Heart right ventricle (tissue), 16 donors: ENCODE data around the gene ASB2. TPM values are rescaled to one million over a fixed set of nuclear protein-coding genes. Genes with fewer than 3 reads are reported as not detected.
A peak's percentile ranks its signal among the peaks of the same experiment; 100 is the strongest.

ENCODE experiments used
- ATAC-seq, 8 donors: fragments of 200-7000 bp; cut with Tn5 transposase; one replicate each; pipeline ENCODE4 v1.9.1; 2020; ENCODE audit warnings: mild to moderate bottlenecking in 8 of 8, moderate library complexity in 8 of 8, moderate number of reproducible peaks in 1 of 8
- DNase-seq, 2 donors: peaks; one replicate each; pipeline ENCODE4 v3.0.0-alpha.2; 2020
- H3K27ac ChIP-seq, 10 donors: fragments of 200-600 bp; sonication (generic) in 2 of 10; one replicate each; pipeline versions ENCODE4 v1.5.0 to v1.8.0; 2020 to 2022; ENCODE audit warnings: mild to moderate bottlenecking in 3 of 10
- H3K27me3 ChIP-seq, 7 donors: fragments of 200-600 bp; one replicate each; pipeline ENCODE4 v1.8.0; 2021 to 2022; ENCODE audit warnings: mild to moderate bottlenecking in 2 of 7
- H3K36me3 ChIP-seq, 9 donors: fragments of 200-600 bp; sonication (generic) in 1 of 9; one replicate each; pipeline versions ENCODE4 v1.5.0 to v1.8.0; 2020 to 2022; ENCODE audit warnings: mild to moderate bottlenecking in 2 of 9
- H3K4me1 ChIP-seq, 9 donors: fragments of 200-600 bp; sonication (generic) in 1 of 9; one replicate each; pipeline versions ENCODE4 v1.5.0 to v1.8.0; 2020 to 2022; ENCODE audit warnings: mild to moderate bottlenecking in 4 of 9
- H3K4me3 ChIP-seq, 10 donors: fragments of 200-600 bp; sonication (generic) in 2 of 10; one replicate each; pipeline versions ENCODE4 v1.5.0 to v1.8.0; 2020 to 2022; ENCODE audit warnings: mild to moderate bottlenecking in 7 of 10, moderate library complexity in 2 of 10
- H3K9me3 ChIP-seq, 11 donors: fragments of 200-600 bp in 10 of 11; sonication (generic) in 2 of 11; one replicate each; pipeline versions ENCODE4 v1.5.0 to v1.8.0; 2013 to 2022; ENCODE audit warnings: mild to moderate bottlenecking in 2 of 11, control low read depth in 1 of 11, moderate library complexity in 1 of 11
- WGBS, 2 donors: extraction: QIAGEN DNeasy Blood & Tissue Kit; methylation state at CpG; one replicate each; pipeline ENCODE4 v1.1.7; 2013; ENCODE audit warnings: inconsistent platforms in 1 of 2; 5-methylcytosine and 5-hydroxymethylcytosine counted together
- intact Hi-C, 10 donors: fragments of 100-400 bp; cut with DNase I; formaldehyde crosslinking; loops; one replicate each; pipeline versions ENCODE4 v1.11.1 to v1.14.2; 2022
- polyA plus RNA-seq, 2 donors: library from polyadenylated mRNA; stranded (reverse); fragments of 200-250 nt; gene quantifications; one replicate each; pipeline ENCODE4 v1.2.3, GENCODE V29; 2013
- total RNA-seq, 10 donors: library from RNA; stranded (reverse); fragmentation: NEBNext Ultra II Directional in 3 of 10; extraction: Animal tissue kit (Norgen Biotek cat#: 25700) in 3 of 10; gene quantifications; one replicate each; pipeline versions ENCODE4 v1.2.1 to v1.2.4, GENCODE V29; 2021 to 2023
- TF ChIP-seq, protein P1 (sequence below), 9 donors: fragments of 200-600 bp; sonication (generic) in 2 of 9; IDR thresholded peaks; one replicate each; pipeline versions ENCODE4 v1.5.0 to v1.8.0; 2021 to 2022; ENCODE audit warnings: antibody characterized with exemption in 9 of 9, mild to moderate bottlenecking in 5 of 9, moderate library complexity in 1 of 9
- donor health status: Arrhythmogenic right ventricular cardiomyopathy.
- donor health status: ischemic (EF 13 %, LVEDD 7.1; RV severe dilation, severe dysfunction).
- donor health status: healthy with polysubstance abuse.
- donor health status: DM: no; HTN: yes; CAD: no.
- donor health status: DM: no; HTN: no; CAD: no.
- donor health status: ischemic (EF 25% LVEDD 6.9; RV normal size, moderate dysfunction).
- donor health status: ischemic (EF 25% LVEDD 5.7; RV mildly dilated, moderate dysfunction).
- donor health status: healthy.
- donor health status: DM: yes; HTN: yes; CAD: no.
- donor health status: Ischemic cardiomyopathy.
- donor health status: ischemic (EF 35%, LVEDD 5.7; RV mildly dilated, moderate dysfunction).
- donor health status: nonischemic (EF 11% LVEDD 7.7; RV severe dilation, severe dysfunction).
- donor health status: DM: yes; HTN: yes; CAD: no.
- donor health status: PGD.
- donor health status: ischemic (EF 29% LVEDD 5.4; RV normal size, mild dysfunction).
- donor health status: nonischemic (EF 23%, LVEDD 6.1; RV moderate dilation, normal function).

ASB2 gene
- total and polyA plus RNA-seq, 12 donors, result 19.6 to 374 (median 168) TPM

DNA sequence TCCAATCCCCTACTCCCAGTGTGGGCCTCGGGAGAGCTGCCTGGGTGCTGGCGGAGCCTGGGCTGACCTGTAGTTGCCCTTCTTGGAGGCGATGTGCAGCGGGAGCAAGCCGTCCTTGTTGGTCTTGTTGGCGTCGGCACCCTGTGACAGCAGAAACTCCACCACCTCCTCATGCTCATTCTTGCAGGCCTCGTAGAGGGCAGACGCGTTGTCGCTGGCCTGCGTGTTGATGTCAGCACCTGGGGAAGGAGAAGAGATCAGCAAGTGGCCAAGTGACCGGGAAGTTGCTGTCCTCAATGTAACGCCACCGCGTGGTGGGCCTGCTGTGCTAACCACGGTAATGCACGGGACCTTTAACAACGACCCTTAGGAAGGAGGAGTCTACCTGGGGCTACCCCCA is 29.1 kb downstream of the ASB2 start:
- Histone ChIP-seq H3K4me3 (no peak overlapping the region), H3K4me1 (peaks cover 0 to 43% (median 13%) of the 10 kb centered on the region in 9 donors), H3K27me3 (no peaks in the 10 kb centered on the region), H3K9me3 (no peaks in the 10 kb centered on the region), H3K27ac (peak overlapping the region in 8 of 10 donors; percentile 20 to 60 (median 41)), H3K36me3 (peaks cover 0 to 88% (median 29%) of the 10 kb centered on the region in 9 donors)
- TF ChIP-seq, protein P1, sequence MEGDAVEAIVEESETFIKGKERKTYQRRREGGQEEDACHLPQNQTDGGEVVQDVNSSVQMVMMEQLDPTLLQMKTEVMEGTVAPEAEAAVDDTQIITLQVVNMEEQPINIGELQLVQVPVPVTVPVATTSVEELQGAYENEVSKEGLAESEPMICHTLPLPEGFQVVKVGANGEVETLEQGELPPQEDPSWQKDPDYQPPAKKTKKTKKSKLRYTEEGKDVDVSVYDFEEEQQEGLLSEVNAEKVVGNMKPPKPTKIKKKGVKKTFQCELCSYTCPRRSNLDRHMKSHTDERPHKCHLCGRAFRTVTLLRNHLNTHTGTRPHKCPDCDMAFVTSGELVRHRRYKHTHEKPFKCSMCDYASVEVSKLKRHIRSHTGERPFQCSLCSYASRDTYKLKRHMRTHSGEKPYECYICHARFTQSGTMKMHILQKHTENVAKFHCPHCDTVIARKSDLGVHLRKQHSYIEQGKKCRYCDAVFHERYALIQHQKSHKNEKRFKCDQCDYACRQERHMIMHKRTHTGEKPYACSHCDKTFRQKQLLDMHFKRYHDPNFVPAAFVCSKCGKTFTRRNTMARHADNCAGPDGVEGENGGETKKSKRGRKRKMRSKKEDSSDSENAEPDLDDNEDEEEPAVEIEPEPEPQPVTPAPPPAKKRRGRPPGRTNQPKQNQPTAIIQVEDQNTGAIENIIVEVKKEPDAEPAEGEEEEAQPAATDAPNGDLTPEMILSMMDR (IDR thresholded peaks at IDR 0.05), result peak in 1 of 9 donors; percentile 6
- 52 to 55% methylated on average over 19 of the region's 19 CpGs for WGBS, 2 donors
- no peak for DNase-seq
- intact Hi-C loops, result loop anchor here in 4 of 10 donors (10.0 kb wide), 1 partner anchor 188 kb away; no protein-coding TSS in a partner anchor
- ATAC-seq, result peak in 5 of 8 donors; percentile 4 to 50 (median 30)

DNA sequence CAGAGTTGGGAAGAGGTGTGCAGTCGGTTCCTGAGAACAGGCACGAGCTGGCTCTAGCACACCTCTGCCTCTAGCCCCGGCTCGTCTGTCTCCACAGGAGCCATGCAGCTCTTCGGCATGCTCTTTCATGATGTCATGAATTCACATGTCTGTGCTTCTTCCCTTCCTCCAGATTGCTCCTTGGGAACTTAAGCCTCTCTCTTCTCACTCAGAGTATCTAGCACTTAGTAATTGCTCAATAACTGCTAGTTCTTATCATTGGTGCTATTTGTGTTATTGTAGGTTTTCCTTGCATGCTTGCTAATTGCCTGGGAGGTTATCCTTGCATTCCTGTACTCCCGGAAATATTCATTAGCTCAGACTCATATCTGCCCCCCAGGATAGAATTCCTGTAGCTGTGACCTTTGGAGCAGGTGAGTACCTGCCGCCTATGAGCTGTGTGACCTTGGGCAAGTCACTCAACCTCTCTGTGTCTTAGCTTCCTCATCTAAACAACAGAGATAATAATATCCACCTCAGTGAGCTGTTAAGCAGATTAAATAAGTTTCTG is 29.8 kb downstream of the ASB2 start:
- Histone ChIP-seq H3K27me3 (no peaks in the 10 kb centered on the region), H3K27ac (peak overlapping the region in 8 of 10 donors; percentile 20 to 60 (median 46)), H3K4me3 (no peak overlapping the region), H3K9me3 (no peaks in the 10 kb centered on the region), H3K36me3 (peaks cover 0 to 83% (median 28%) of the 10 kb centered on the region in 9 donors), H3K4me1 (peaks cover 0 to 38% (median 13%) of the 10 kb centered on the region in 9 donors)
- ATAC-seq (peak in 1 of 8 donors; percentile 4), DNase-seq (no peak)
- TF ChIP-seq, protein P1 (IDR thresholded peaks at IDR 0.05), result no peak
- WGBS, 2 donors, result 71 to 82% methylated on average over 7 of the region's 7 CpGs
- intact Hi-C loops, result loop anchor here in 4 of 10 donors (10.0 kb wide), 1 partner anchor 188 kb away; no protein-coding TSS in a partner anchor

- peaks cover 0 to 82% (median 27%) of the 10 kb centered on the region in 9 donors for H3K36me3 ChIP-seq
- peak in 2 of 8 donors; percentile 57 to 63 for ATAC-seq
- 46 to 66% methylated on average over 6 of the region's 6 CpGs for WGBS, 2 donors
Observed at GRCh38 chr14:93946104-93946503, 30.3 kb downstream of the ASB2 start.

GRCh38 chr14:93945070-93945399 is 31.3 kb downstream of the ASB2 start:
- ATAC-seq, result peak in 1 of 8 donors; percentile 8
- TF ChIP-seq, protein P1 (IDR thresholded peaks at IDR 0.05), result no peak
- intact Hi-C loops, result loop anchor here in 4 of 10 donors (10.0 kb wide), 1 partner anchor 190 kb away; no protein-coding TSS in a partner anchor
- H3K4me1 ChIP-seq, result peaks cover 0 to 45% (median 13%) of the 10 kb centered on the region in 9 donors
- no peaks in the 10 kb centered on the region for H3K9me3 ChIP-seq
- peaks cover 0 to 3% (median 0%) of the 10 kb centered on the region in 7 donors for H3K27me3 ChIP-seq
- no peak for DNase-seq
- whole genome bisulfite sequencing, 2 donors, result 66 to 69% methylated on average over 5 of the region's 5 CpGs
- H3K4me3 ChIP-seq, result no peak overlapping the region
- peak overlapping the region in 7 of 10 donors; percentile 2 to 74 (median 53) for H3K27ac ChIP-seq
- H3K36me3 ChIP-seq, result peaks cover 0 to 80% (median 19%) of the 10 kb centered on the region in 9 donors

More at GRCh38 chr14:93946104-93946503, 30.3 kb downstream of the ASB2 start:
- H3K9me3 ChIP-seq, result no peaks in the 10 kb centered on the region
- H3K27ac ChIP-seq, result peak overlapping the region in 7 of 10 donors; percentile 10 to 60 (median 47)
- intact Hi-C loops, result loop anchor here in 4 of 10 donors (10.0 kb wide), 1 partner anchor 189 kb away; no protein-coding TSS in a partner anchor
- TF ChIP-seq, protein P1 (IDR thresholded peaks at IDR 0.05), result no peak
- no peak overlapping the region for H3K4me3 ChIP-seq
- DNase-seq, result no peak
- peaks cover 0 to 43% (median 13%) of the 10 kb centered on the region in 9 donors for H3K4me1 ChIP-seq
- no peaks in the 10 kb centered on the region for H3K27me3 ChIP-seq
